Frontal cortex (tissue), 4 donors: ENCODE results near the gene NADK. TPM values are rescaled to one million over a fixed set of nuclear protein-coding genes. Genes with fewer than 3 reads are reported as not detected.
"Not testable (repeated sequence)": the region's sequence is repeated elsewhere in the genome, so short reads cannot be mapped to it uniquely, and the experiment has no call there.

Experiments used
- DNase-seq, 2 donors: peaks; one replicate each; pipeline ENCODE4 v3.0.0; 2012; ENCODE audit warnings: low spot score in 2 of 2
- FAIRE-seq: peaks from 2 replicates; lab custom pipeline; 2012; peaks lifted over from hg19 to GRCh38; lab: Jason Lieb, UNC
- total RNA-seq: library from RNA; depleted of rRNA; stranded (reverse); fragments of >200 nt; gene quantifications from one replicate; pipeline ENCODE4 v1.2.3, GENCODE V29; 2014
- donor health status: control.
- donor health status: control.
- donor health status: control.

NADK gene
- total RNA-seq, 1 donor from 2014 or later: 23.2 TPM

DNA sequence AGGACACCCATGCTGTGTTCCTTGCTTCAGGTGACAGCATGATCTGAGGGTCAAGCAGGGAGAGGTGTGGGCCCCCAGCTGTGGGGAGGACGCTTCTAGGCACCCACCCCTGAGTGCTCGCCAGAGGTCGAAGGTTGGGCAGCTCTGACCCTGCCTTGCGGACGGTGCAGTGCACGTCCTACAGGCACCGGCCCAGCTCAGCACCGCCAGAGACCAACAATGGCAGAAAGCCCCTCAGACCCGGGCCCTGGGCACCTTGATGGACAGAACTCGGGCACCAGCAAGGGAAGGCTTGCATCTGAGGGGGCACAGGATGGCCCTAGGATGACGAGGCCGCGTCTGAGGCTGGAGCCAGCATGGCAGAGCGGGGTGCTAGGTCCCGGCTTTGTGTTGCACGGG, 24.7 kb downstream of the NADK start:
- FAIRE-seq: no peak
- peak; percentile 16 to 34 for DNase-seq

DNA sequence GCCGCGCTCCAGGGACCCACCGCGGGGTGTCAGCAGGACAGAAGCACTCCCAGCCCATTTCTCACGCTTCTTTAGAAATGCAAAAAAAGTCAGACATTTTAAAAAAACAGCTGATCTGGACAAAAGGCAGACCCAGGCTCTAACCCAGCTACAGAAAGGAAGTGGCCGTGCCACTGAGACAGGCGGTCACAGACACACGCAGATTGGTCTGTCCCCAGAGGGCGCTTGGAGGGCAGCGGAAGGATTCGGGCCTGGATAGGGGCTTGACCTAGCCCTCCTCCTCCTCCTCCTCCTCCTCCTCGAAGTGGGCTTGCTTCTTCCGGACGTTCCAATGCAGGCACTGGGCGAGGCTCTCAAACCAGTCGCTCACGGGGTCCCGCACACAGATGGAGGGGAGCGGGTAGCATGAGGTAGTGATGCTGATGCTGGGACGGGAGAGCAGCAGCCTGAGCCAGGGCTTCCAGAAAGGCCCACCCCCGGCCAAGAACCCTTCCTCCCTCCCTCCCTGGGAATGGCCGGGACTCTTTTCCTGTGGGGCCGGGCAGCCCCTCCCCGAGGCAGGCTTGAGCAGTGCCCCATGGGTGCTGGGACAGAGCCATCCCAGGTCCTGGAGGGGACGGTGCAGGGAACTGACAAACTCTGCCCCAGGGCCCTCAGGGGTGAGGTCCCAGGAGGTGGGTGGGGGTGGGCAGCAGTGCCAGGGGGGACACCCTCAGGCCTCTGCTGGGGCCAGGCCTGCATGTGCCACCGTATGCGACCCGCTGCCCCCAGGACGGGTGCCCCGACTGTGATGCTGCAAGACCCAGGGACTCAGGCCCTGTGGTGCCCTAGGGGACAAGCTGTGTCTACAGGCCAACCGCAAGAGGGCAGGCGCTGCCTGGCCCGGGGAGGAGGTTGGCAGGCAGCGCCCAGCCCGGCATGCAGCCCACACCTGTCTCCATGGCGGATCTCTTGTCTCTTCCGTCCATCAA, 25.3 kb downstream of the NADK start:
- DNase-seq: peak; percentile 37
- FAIRE-seq: no peak

DNA sequence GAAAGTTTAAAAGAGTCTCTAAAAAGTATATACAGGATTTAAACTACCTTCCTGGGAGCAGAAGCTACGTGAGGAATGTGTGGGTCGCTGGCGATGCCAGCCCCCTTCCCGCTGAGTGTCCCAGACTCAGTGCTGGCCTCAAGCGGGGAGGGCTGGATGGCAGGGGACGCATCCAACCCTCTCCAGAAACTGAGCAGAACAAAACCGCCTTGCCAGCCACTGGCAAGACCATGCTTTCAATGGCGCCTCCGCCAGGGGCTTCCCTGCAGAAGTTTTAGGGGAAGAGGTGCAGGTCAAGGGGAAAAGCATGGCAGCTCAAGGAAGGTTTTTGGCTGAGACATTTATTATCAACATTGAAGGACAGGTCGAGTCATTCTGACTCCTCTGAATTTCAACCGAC, 26.1 kb downstream of the NADK start:
- DNase-seq (peak in 1 of 2 donors; percentile 5), FAIRE-seq (no peak)

DNA sequence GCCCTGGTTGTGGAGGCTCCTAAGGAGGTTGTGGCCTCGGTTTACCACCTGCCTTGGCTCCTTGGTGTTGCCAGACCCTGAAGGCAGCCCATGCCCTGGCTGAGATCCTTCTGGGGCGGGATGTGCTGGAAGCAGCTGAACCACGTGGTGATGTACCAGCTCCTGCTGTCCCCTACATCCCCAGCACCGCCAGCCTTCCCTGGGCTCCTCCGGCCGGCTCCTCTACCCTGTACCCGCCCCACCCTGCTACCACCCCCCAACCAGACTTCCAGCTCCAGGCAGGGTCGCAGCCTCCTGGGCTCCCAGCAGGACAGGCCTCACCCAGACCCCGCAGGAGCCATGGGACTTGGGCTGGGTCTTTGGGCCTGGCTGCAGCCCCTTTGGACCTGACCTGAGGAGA, 28.3 kb downstream of the NADK start:
- not testable (repeated sequence) for DNase-seq, FAIRE-seq

GRCh38 chr1:1748686-1749321, 29.5 kb downstream of the NADK start:
- FAIRE-seq: no peak
- peak in 1 of 2 donors; percentile 10 for DNase-seq

- not testable (repeated sequence) for FAIRE-seq, DNase-seq
Observed at GRCh38 chr1:1746566-1746909, 31.7 kb downstream of the NADK start.

DNA sequence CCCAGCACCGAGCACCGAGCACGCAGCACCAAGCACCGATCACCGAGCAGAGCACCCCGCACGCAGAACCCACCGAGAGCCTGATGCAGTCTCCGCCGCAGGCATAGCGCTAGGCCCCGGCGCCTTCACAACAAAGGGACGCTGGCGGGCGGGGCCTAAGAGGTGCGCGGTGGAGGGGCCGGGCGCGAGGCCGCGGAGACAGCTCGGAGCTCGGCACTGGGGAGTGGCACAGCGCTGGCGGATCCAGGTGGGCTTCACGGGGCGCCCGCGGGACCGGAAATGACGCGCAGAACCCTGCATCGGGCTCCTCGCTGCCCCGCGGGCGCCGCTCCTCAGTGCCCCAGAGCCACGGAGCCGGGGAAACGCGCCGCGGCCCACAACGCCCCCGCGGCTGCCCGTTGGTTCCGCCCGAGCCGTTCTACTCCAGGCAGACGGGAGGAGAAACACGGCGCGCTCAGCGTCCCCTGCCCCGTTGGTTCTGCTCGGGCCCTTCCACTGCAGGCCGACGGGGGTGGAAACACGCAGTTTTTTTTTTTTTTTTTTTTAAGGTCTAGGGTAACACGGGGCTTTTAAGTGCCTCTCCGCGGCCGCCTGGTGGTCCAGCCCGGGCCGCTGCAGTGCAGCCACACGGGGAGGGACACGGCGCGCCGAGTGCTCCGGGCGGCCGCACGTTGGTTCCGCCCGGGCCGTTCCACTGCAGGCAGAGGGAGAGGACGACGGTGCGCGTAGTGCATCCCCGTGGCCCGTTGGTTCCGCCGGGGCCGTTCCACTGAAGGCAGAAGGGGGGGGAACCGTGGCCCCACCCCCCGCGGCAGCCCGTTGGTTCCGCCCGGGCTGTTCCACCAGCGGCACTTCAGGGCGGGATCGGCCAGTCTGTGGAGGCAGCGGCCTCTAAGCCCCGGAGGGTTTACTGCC, 32.4 kb downstream of the NADK start:
- peak; percentile 32 to 58 for DNase-seq
- not testable (repeated sequence) for FAIRE-seq

GRCh38 chr1:1742529-1742928, 35.7 kb downstream of the NADK start:
- DNase-seq, FAIRE-seq: not testable (repeated sequence)

- not testable (repeated sequence) for DNase-seq, FAIRE-seq
Observed at GRCh38 chr1:1741013-1741412, 37.3 kb downstream of the NADK start.

DNA sequence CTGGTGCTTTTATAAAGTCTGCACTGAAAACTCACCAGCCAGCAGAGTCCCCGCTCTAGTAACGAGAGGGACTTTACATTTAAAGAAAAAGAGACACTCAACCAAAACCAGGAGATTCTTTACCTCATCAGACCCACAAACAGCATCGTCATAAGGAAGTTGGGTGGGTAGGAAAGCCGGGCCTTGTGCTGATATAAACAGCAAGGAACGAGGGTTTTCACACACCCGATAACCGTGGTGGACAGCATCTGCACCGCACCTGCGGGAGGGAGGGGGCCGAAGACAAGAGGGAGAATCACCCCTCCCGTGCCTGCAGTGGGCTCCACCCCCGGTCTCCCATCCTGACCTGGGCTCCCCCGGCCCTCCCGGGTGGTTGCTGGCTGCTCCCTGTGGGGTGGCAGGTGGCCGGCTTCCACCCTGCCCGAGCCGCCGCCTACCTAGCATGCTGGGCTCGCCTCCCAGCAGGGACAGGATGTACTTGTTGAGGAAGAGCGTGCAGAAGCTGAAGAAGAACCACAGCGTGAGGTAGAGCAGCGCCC, 39.4 kb downstream of the NADK start:
- FAIRE-seq, DNase-seq: not testable (repeated sequence)

DNA sequence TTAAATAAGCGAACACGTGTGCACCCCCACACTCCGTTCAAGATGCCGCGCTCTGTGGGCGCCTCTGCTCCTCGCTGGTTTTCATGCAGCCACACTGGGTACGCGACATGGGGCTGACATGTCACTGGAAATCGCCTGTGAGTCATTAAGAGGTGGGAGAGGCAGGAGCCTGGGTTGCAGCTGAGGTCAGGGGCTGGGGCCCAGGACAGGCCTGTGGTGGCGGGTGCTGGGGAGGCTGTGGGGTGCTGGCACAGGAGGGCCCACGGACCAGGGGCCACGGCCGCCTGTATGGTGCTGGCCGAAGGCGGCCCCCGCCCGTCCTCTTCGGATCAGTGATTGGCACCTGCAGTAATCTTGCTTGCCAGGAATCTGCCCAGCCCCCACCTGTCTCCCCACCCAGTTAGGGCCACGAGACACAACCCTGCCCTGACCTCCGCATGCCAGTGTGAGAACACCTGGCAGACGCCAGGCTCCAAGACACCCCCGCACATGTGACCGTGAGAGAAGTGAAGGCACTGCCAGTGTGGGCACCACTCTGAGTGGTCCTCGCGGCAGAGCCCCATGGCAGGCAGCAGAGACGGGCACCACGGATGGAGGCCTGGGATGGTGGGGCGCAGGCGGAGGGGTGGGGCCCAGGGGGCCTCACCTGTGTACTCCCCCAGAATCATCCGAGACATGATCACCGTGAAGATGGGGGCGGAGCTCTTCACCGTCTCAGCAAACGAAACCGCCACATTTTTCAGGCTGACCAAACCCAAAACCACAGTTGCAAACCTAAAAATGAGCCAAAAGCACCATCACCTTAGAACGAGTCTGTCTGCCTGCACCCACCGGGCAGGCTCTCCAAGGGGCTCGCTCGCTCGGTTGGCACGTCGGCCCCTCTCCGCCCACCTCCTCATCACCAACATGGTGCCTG, 40.3 kb downstream of the NADK start:
- not testable (repeated sequence) for DNase-seq, FAIRE-seq

DNA sequence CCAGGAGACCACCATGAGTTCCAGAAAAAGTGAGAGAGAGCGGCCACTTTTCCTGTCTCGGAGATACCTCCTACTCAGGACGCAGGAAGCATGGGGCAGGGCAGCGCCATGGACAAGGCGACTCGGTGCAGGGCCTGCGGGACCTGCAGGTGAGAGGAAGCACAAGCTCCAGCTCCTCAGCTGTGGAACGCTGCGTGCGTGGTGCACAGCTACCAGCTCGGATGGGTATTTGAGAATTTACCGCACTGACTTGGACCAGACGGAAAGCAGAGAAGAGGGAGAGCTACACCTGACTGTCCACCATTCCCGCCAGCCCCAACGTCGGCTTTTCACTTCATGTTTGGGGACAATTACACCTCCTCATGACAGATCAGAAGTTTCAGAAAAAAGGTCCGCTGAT, 45.9 kb downstream of the NADK start:
- no peak for DNase-seq
- FAIRE-seq: no peak

DNA sequence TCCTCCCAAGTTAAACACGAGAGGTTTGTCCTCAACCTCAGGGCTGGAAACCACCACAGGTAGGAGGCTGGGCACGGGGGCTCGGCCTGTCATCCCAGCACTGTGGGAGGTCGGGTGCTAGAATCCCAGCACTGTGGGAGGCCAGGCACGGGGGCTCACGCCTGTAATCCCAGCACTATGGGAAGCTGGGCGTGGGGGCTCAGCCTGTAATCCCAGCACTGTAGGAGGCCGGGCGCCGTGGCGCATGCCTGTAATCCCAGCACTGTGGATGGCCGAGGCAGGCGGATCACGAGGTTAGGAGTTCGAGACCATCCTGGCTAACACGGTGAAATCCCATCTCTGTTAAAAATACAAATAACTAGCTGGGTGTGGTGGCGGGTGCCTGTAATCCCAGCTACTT, 47.4 kb downstream of the NADK start:
- no peak for DNase-seq
- no peak for FAIRE-seq

GRCh38 chr1:1730230-1730629, 48.0 kb downstream of the NADK start:
- DNase-seq, FAIRE-seq: not testable (repeated sequence)

- DNase-seq, FAIRE-seq: not testable (repeated sequence)
Observed at GRCh38 chr1:1729116-1729816, 49.0 kb downstream of the NADK start.

DNA sequence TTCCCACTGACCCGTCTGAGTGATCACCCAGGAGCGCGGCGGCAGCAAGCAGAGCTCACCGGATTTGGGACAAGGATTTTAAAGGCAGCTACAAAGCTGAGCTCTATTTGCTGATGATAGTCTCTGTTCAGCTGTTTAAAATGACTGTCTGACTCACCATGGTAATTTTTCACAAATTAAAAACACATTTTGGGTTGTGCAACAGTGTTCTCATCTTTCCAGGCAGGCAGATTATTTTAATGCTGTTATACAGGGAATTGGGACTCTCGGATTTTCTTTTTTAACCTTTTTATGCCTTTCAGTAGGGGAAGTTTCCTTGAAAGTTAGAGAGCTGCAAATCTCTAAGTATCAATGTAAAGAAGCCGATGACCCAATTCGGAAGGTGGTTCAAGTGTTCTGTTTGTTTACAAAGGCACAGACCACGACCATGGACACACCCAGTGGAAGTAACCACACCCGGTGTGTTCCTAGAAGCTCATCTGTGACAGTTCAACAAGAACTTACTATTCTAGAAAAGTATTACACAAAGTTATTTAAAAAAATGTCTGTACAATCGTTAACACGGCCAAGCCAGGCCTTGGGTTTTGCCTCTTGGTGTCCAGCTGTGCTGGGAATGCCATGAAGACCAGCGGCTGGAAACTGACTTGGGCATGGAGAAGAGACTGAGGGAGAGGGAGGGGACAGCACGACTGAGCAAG, 49.8 kb downstream of the NADK start:
- DNase-seq, FAIRE-seq: not testable (repeated sequence)

DNA sequence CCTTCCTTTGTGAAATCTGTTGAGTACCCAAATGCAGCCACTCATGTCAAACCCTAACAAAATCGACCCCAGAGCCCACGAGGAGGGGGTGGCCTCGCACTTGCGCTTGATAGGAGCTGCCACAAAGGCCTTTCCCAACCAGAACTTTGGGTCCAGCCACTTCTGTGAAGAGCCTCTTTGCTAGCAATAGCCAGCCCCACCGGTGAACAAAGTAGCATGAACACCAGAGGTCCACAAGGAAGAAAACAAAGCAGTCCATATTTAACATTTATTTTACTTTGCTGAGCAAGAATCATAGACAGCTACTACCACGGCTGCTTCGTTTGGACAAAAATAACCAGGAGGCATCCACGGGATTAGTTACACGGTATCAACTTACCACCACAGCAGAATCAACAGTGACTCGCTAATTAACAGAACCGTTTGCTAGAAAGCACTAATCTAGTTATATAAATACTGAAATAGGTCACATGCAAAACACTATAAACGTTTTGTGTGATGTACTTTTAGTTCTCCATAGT, 51.1 kb downstream of the NADK start:
- DNase-seq, FAIRE-seq: not testable (repeated sequence)
